CD8-positive, alpha-beta memory T cell (primary cell): Measurements from ENCODE around the gene SIRT7. TPM values are rescaled to one million over a fixed set of nuclear protein-coding genes. Genes with fewer than 3 reads are reported as not detected.

Experiments
- CTCF ChIA-PET: fragments of 350-600 bp; sonication (Branson Sonifier 250); formaldehyde crosslinking; loops from one replicate; lab custom pipeline; 2021; ENCODE audit warnings: antibody characterized with exemption; lab: Charles Lee
- POLR2A ChIA-PET: fragments of 350-600 bp; sonication (Branson Sonifier 250); formaldehyde crosslinking; loops from one replicate; lab custom pipeline; 2021; ENCODE audit warnings: antibody characterized with exemption; lab: Charles Lee
- DNase-seq, 5 donors: peaks; one replicate each; pipeline versions ENCODE4 v3.0.0 to v3.0.0-alpha.2; 2020 to 2022; ENCODE audit warnings: mixed read lengths in 1 of 5
- H3K27ac ChIP-seq: one replicate; pipeline ENCODE4 v1.7.0; 2013; ENCODE audit warnings: low read depth, mild to moderate bottlenecking, low read length, moderate library complexity
- H3K27me3 ChIP-seq: 2 replicates; pipeline ENCODE4 v1.7.0; 2013; ENCODE audit warnings: low read length, mild to moderate bottlenecking; ENCODE audit not compliant: insufficient read depth, poor library complexity, severe bottlenecking
- H3K36me3 ChIP-seq: 2 replicates; pipeline ENCODE4 v1.7.0; 2013; ENCODE audit warnings: mild to moderate bottlenecking, low read length, moderate library complexity; ENCODE audit not compliant: insufficient read depth
- H3K4me1 ChIP-seq: 2 replicates; pipeline ENCODE4 v1.7.0; 2013; ENCODE audit warnings: mild to moderate bottlenecking, low read length, moderate library complexity; ENCODE audit not compliant: insufficient read depth
- H3K4me3 ChIP-seq: 2 replicates; pipeline ENCODE4 v1.7.0; 2013; ENCODE audit warnings: mild to moderate bottlenecking, low read length
- H3K9me3 ChIP-seq: 2 replicates; pipeline ENCODE4 v1.7.0; 2013; ENCODE audit warnings: mild to moderate bottlenecking, low read length
- H3K27ac Mint-ChIP-seq, 8 donors: one replicate each; pipeline ENCODE4 v1.8.0; 2020 to 2021; ENCODE audit warnings: mixed read lengths in 8 of 8, mild to moderate bottlenecking in 6 of 8, inconsistent platforms in 3 of 8, moderate library complexity in 3 of 8
- H3K27me3 Mint-ChIP-seq, 2 donors: one replicate each; pipeline ENCODE4 v1.8.0; 2020 to 2021; ENCODE audit warnings: mixed read lengths in 2 of 2, mild to moderate bottlenecking in 1 of 2, moderate library complexity in 1 of 2
- H3K36me3 Mint-ChIP-seq, 3 donors: one replicate each; pipeline ENCODE4 v1.8.0; 2020 to 2021; ENCODE audit warnings: mixed read lengths in 3 of 3, inconsistent platforms in 1 of 3, mild to moderate bottlenecking in 1 of 3
- H3K4me1 Mint-ChIP-seq, 3 donors: one replicate each; pipeline ENCODE4 v1.8.0; 2020 to 2021; ENCODE audit warnings: mixed read lengths in 3 of 3, inconsistent platforms in 1 of 3, mild to moderate bottlenecking in 1 of 3
- H3K4me3 Mint-ChIP-seq, 7 donors: one replicate each; pipeline ENCODE4 v1.8.0; 2020 to 2021; ENCODE audit warnings: mixed read lengths in 7 of 7, mild to moderate bottlenecking in 6 of 7, moderate library complexity in 4 of 7, inconsistent platforms in 2 of 7
- H3K9me3 Mint-ChIP-seq, 5 donors: one replicate each; pipeline ENCODE4 v1.8.0; 2020 to 2022; ENCODE audit warnings: mixed read lengths in 5 of 5, mild to moderate bottlenecking in 3 of 5, moderate library complexity in 2 of 5, inconsistent platforms in 1 of 5
- polyA plus RNA-seq: library from polyadenylated mRNA; unstranded; fragments of 300-500 nt; fragmentation: Illumina TruSeq; gene quantifications from one replicate; pipeline ENCODE4 v1.2.3, GENCODE V29; 2021
- total RNA-seq, 2 experiments: library from RNA; stranded (reverse); gene quantifications; one replicate each; pipeline ENCODE4 v1.2.3, GENCODE V29; 2021

Gene SIRT7
- total and polyA plus RNA-seq, 3 experiments from 2014 or later: 40.1 to 41.7 (median 41.4) TPM

DNA sequence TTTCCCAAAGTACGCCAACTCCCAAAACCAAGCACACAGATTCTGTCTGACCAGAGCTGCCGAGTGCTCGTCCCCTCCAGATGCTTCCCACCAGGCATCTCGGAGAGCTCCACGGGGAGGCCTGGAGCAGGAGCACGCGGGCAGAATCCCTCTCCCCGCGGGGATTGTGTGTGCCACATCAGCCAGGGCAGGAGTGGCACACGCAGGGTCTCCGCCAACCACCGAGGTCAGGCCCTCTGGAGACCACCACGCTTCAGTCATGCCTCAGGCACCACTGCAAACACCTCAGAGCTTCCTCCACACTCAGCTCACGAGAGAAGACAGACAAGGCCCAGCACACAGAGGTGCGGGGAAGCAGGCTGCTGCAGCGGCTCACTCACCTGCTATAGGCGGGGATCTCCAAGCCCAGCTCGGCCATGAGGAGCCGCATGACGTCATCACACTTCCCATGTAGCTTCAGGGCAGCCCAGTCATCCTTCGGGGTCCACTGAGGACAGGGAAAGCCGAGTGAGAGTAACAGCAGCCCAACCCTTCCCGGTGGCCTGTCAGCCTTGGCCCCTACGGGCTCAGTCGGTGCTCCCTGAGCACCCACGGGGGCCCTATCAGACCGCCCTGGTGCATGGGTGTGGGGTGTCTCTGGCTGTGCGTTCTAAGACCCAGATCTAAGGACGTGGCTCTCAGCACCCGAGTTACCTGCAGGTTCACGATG lies 4.4 kb downstream of the SIRT7 start:
- no peaks in the 10 kb centered on the region for H3K9me3 Mint-ChIP-seq
- Histone ChIP-seq H3K27me3 (no peaks in the 10 kb centered on the region), H3K4me3 (no peak overlapping the region), H3K36me3 (peaks cover 32% of the 10 kb centered on the region), H3K9me3 (no peaks in the 10 kb centered on the region), H3K4me1 (peaks cover 35% of the 10 kb centered on the region), H3K27ac (no peak overlapping the region)
- ChIA-PET POLR2A (interaction anchor here (0.6 to 1.2 kb wide), 2 partner anchors 13 to 51 kb away, joined by 4 to 6 read pairs; no protein-coding TSS in a partner anchor), CTCF (no interaction called here)
- peaks cover 22 to 53% (median 26%) of the 10 kb centered on the region in 3 donors for H3K4me1 Mint-ChIP-seq
- H3K27me3 Mint-ChIP-seq: no peaks in the 10 kb centered on the region
- H3K4me3 Mint-ChIP-seq: peak overlapping the region in 5 of 7 donors; percentile 8 to 82 (median 38)
- no peak for DNase-seq
- peak overlapping the region in 3 of 8 donors; percentile 5 to 71 (median 68) for H3K27ac Mint-ChIP-seq
- peaks cover 0 to 61% (median 6%) of the 10 kb centered on the region in 3 donors for H3K36me3 Mint-ChIP-seq

DNA sequence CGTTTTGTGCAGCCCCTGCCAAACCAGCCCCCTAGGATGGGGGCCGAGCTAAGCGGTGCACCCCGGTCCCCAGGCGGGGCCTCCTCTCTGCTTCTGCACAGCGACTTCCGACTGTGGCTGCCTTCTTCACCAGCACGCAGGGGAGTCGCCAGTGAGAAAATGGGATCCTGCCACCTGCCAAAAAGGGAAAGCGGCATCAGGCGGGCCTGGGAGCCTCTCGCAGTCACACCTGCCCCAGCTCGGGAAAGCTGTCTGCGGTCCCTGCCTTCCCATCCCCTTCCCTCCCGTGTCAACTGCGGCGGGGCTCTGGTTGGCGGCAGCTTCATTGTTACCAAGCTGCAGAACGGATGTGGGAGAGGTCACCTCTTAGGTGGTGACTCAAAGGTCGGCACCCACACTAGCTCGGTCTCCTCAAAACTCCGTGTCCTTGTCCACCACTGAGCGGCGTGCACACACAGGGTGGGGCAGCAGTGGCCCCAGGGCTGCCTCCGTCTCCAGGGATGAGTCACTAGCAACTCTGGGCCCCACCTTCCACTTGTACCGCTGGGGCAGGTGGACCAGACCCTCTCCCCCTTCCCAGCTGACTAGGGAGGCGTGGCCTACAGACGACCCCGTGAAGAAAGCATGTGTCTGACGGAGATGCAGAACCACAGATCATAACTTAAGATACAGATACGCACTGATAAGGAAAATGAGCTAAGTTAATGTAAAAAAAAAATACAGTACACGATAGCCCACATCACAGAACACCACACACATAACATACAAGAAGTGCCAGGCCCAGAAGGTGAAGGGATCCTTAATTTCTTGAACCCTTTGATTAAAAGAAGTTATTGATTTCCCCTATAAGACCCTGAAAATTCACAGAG lies 5.3 kb downstream of the SIRT7 start:
- Mint-ChIP-seq H3K27ac (peak overlapping the region in 4 of 8 donors; percentile 5 to 71 (median 53)), H3K4me1 (peaks cover 17 to 45% (median 19%) of the 10 kb centered on the region in 3 donors), H3K9me3 (no peaks in the 10 kb centered on the region), H3K27me3 (no peaks in the 10 kb centered on the region), H3K36me3 (peaks cover 0 to 69% (median 6%) of the 10 kb centered on the region in 3 donors), H3K4me3 (peak overlapping the region; percentile 3 to 82 (median 38))
- no peak for DNase-seq
- H3K9me3 ChIP-seq: no peaks in the 10 kb centered on the region
- ChIA-PET POLR2A (interaction anchor here (1.2 kb wide), 1 partner anchor 13 kb away, joined by 4 read pairs; no protein-coding TSS in a partner anchor), CTCF (no interaction called here)
- H3K27ac ChIP-seq: no peak overlapping the region
- H3K36me3 ChIP-seq: peaks cover 32% of the 10 kb centered on the region
- H3K4me1 ChIP-seq: peaks cover 31% of the 10 kb centered on the region
- no peaks in the 10 kb centered on the region for H3K27me3 ChIP-seq
- H3K4me3 ChIP-seq: no peak overlapping the region

DNA sequence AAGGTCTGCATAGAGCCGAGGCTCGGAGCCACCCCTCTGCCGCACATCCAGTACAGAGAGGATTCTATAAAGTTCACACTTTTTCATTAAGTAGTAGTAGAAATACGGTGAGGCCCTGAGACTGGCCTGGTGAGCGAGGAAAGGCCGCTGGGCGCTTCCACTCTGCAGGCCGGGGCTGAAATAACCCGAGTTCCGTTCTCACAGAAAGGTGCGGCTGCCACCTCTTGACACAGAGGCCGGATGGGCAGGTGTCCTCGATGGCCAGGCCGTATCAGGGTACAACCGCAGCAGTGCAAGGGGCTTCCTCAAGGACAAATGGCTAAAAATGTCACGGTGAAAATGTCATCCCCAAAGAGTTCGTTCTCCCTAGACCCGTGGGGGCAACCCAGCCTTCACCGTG lies 6.0 kb downstream of the SIRT7 start:
- Mint-ChIP-seq H3K27me3 (no peaks in the 10 kb centered on the region), H3K27ac (peak overlapping the region in 5 of 8 donors; percentile 21 to 70 (median 32)), H3K36me3 (peaks cover 0 to 67% (median 6%) of the 10 kb centered on the region in 3 donors), H3K9me3 (no peaks in the 10 kb centered on the region), H3K4me1 (peaks cover 12 to 41% (median 14%) of the 10 kb centered on the region in 3 donors), H3K4me3 (peak overlapping the region; percentile 44 to 90 (median 70))
- H3K4me1 ChIP-seq: peaks cover 26% of the 10 kb centered on the region
- no peak overlapping the region for H3K4me3 ChIP-seq
- peaks cover 32% of the 10 kb centered on the region for H3K36me3 ChIP-seq
- no peak overlapping the region for H3K27ac ChIP-seq
- H3K9me3 ChIP-seq: no peaks in the 10 kb centered on the region
- DNase-seq: no peak
- ChIA-PET POLR2A (no interaction called here), CTCF (no interaction called here)
- no peaks in the 10 kb centered on the region for H3K27me3 ChIP-seq

DNA sequence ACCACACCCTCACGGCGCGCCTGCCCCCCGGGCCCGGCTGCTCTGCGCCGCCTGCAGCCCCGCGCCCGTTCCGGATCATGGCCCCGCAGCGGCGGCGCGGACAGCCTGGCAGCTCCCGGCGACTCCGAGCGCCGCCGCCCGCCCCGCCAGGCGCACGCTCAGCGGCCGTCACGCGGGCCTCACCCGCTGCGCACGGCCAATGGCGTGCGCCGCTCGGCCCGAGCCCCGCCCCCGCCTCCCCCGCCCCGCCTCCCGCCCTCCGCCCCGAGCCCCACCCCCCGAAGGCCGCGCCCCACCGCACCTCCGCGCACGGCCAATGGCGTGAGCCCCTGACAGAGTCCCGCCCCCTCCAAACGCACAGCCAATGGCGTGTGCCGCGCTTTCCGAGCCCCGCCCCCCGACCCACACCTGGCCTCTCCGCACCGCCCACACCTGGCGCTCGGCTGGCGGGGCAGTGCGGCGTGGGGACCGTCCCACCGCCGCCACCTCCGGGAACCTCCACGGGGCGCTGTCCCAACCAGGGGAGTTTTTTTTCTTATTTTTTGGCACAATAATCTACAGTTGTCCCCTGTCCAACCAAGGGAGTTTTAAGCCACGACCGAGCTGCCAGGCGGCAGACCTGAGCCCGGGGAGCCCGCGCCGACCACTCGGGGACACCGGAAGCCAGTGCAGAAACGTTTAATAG lies 6.6 kb downstream of the SIRT7 start, which contains the start of gene PCYT2:
Gene PCYT2 (minus strand): TSS at position 123 of the 685 bp plus-strand sequence. CDS start 44 bp downstream, at position 79.
- Histone ChIP-seq H3K4me1 (peaks cover 21% of the 10 kb centered on the region), H3K27ac (peak within 1 kb of the TSS; percentile 69), H3K4me3 (peak within 1 kb of the TSS; percentile 68), H3K36me3 (peaks cover 32% of the 10 kb centered on the region), H3K9me3 (no peaks in the 10 kb centered on the region), H3K27me3 (no peaks in the 10 kb centered on the region)
- Mint-ChIP-seq H3K4me3 (peak within 1 kb of the TSS; percentile 84 to 90 (median 88)), H3K9me3 (no peaks in the 10 kb centered on the region), H3K4me1 (peaks cover 7 to 35% (median 10%) of the 10 kb centered on the region in 3 donors), H3K27ac (peak within 1 kb of the TSS in 7 of 8 donors; percentile 54 to 88 (median 70)), H3K36me3 (peaks cover 0 to 68% (median 6%) of the 10 kb centered on the region in 3 donors), H3K27me3 (no peaks in the 10 kb centered on the region)
- ChIA-PET POLR2A (interaction anchor here (0.6 to 1.0 kb wide), 2 partner anchors 16 to 19 kb away, joined by 3 read pairs; partner anchors contain the start of gene MAFG), CTCF (no interaction called here)
- peak; percentile 89 to 95 (median 91) for DNase-seq

DNA sequence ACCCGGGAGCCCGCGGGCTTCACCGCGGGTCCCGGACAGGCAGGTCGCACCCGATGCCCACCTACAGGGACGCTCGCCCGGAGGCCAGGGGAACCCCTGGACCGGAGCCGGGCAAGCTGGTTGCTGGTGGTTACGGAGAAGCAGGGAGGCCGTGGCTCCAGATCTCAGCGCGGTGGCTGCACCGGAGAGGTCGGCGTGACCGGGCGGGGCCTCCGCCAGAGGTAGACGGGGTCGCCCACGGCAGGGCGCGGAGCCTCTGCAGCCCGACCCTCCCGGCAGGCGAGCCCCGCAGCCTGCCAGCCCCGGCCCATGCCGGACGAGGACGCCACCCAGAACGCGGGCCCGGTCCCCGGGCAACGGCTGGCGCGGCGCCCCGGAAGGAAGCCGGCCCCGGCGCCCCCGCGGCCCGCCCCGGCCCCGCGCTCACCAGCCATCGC lies 7.1 kb downstream of the SIRT7 start:
- no peak for DNase-seq
- H3K36me3 ChIP-seq: peaks cover 32% of the 10 kb centered on the region
- H3K4me3 ChIP-seq: peak overlapping the region; percentile 68
- POLR2A ChIA-PET: interaction anchor here (0.6 to 1.0 kb wide), 2 partner anchors 17 to 18 kb away, joined by 3 read pairs; partner anchors contain the start of gene MAFG
- H3K36me3 Mint-ChIP-seq: peaks cover 0 to 70% (median 6%) of the 10 kb centered on the region in 3 donors
- H3K27ac Mint-ChIP-seq: peak overlapping the region in 2 of 8 donors; percentile 39 to 88
- H3K4me1 ChIP-seq: peaks cover 16% of the 10 kb centered on the region
- H3K4me3 Mint-ChIP-seq: peak overlapping the region; percentile 84 to 89 (median 88)
- no peaks in the 10 kb centered on the region for H3K9me3 Mint-ChIP-seq
- no peaks in the 10 kb centered on the region for H3K27me3 ChIP-seq
- no peaks in the 10 kb centered on the region for H3K27me3 Mint-ChIP-seq
- peaks cover 2 to 29% (median 7%) of the 10 kb centered on the region in 3 donors for H3K4me1 Mint-ChIP-seq
- H3K27ac ChIP-seq: peak overlapping the region; percentile 69
- no peaks in the 10 kb centered on the region for H3K9me3 ChIP-seq
- CTCF ChIA-PET: no interaction called here

DNA sequence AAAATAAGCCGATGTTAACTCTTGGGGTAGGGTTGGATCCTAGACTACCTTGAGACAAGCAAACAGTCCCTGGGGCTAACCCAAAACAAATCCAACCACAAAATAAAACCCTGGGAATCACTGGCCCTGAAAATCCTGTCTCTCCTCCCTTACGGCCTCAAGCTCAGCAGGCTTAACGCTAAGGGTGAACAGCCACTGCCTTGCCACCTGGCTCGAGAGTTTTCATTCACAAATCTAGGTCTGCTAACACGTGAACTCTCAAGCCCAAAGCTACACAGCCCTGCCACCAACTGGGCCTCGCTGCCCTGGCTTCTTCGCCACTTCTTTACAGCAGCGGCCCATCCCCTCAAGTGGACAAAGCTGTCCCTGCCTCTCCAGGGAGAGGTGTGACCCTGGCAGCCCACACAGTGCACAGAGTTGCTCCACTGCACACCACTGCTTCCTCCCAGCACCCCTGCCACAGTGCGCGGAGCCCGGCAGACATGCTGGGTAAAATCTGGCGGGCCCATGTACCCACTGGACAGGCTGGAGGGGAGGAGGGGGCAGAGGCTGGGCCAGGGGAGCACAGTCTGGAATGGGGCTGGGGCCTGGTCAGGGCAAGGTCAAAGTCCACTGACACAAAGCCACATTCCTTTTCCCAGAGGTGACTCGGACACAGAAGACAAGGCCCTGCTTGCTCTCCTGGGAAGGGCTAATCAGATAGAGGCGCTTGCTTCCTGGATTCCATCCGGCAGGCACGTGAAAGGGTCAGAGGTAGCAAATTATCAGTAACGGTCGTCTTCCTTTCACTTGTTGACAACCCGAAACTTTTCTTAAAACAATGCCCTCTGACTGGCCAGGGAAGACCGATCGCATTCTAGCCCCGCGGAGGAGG lies 7.8 kb downstream of the SIRT7 start:
- no peaks in the 10 kb centered on the region for H3K27me3 Mint-ChIP-seq
- H3K36me3 Mint-ChIP-seq: peaks cover 0 to 65% (median 6%) of the 10 kb centered on the region in 3 donors
- peaks cover 26% of the 10 kb centered on the region for H3K36me3 ChIP-seq
- peak overlapping the region; percentile 69 for H3K27ac ChIP-seq
- H3K9me3 Mint-ChIP-seq: no peaks in the 10 kb centered on the region
- H3K4me1 ChIP-seq: peaks cover 16% of the 10 kb centered on the region
- H3K4me3 Mint-ChIP-seq: peak overlapping the region; percentile 84 to 89 (median 88)
- ChIA-PET POLR2A (interaction anchor here (1.0 kb wide), 1 partner anchor 17 kb away, joined by 3 read pairs; the partner anchor contains the start of gene MAFG), CTCF (interaction anchor here (1.7 kb wide), 1 partner anchor 18 kb away, joined by 5 read pairs; the partner anchor contains the start of gene MAFG)
- H3K4me3 ChIP-seq: peak overlapping the region; percentile 68
- peaks cover 0 to 27% (median 6%) of the 10 kb centered on the region in 3 donors for H3K4me1 Mint-ChIP-seq
- no peak for DNase-seq
- peak overlapping the region in 7 of 8 donors; percentile 38 to 88 (median 57) for H3K27ac Mint-ChIP-seq
- no peaks in the 10 kb centered on the region for H3K27me3 ChIP-seq
- no peaks in the 10 kb centered on the region for H3K9me3 ChIP-seq
